Measurements from ENCODE around the gene SEC61A2. TPM values are rescaled to one million over a fixed set of nuclear protein-coding genes. Genes with fewer than 3 reads are reported as not detected.
A peak's percentile ranks its signal among the peaks of the same experiment; 100 is the strongest.

Gene SEC61A2
- total RNA-seq, 1 donor from 2014 or later, result 6.2 TPM

GRCh38 chr10:12195603-12196506 lies 66.4 kb downstream of the SEC61A2 start, which contains the start of the genes CDC123 and NUDT5:
TSS of gene CDC123 (plus strand) at chr10:12196188. CDS start at chr10:12196246, 58 bp downstream.
TSS of gene NUDT5 (minus strand) at chr10:12195891. CDS start at chr10:12186291, 9,600 bp downstream.
- DNase-seq (ENCODE audit: low spot score) (peak; percentile 88), ATAC-seq (peak; percentile 82)

- no peak for DNase-seq (ENCODE audit: low spot score)
Measured at GRCh38 chr10:12196531-12197211, 67.2 kb downstream of the SEC61A2 start.

GRCh38 chr10:12198156-12198555 lies 68.7 kb downstream of the SEC61A2 start:
- ATAC-seq (no peak), DNase-seq (ENCODE audit: low spot score) (no peak)

More at GRCh38 chr10:12196531-12197211, 67.2 kb downstream of the SEC61A2 start:
- no peak for ATAC-seq

GRCh38 chr10:12200850-12201249 lies 71.4 kb downstream of the SEC61A2 start:
- no peak for ATAC-seq
- no peak for DNase-seq (ENCODE audit: low spot score)

- DNase-seq (ENCODE audit: low spot score), result no peak
Measured at GRCh38 chr10:12201543-12201942, 72.1 kb downstream of the SEC61A2 start.

GRCh38 chr10:12202226-12202625 lies 72.7 kb downstream of the SEC61A2 start:
- ATAC-seq, result no peak

More at GRCh38 chr10:12201543-12201942, 72.1 kb downstream of the SEC61A2 start:
- no peak for ATAC-seq

GRCh38 chr10:12205082-12205481 lies 75.6 kb downstream of the SEC61A2 start:
- ATAC-seq, result no peak
- DNase-seq (ENCODE audit: low spot score), result no peak

More at GRCh38 chr10:12202226-12202625, 72.7 kb downstream of the SEC61A2 start:
- DNase-seq (ENCODE audit: low spot score), result no peak

GRCh38 chr10:12207114-12207513 lies 77.6 kb downstream of the SEC61A2 start:
- DNase-seq (ENCODE audit: low spot score) (no peak), ATAC-seq (no peak)

- ATAC-seq, result no peak
- no peak for DNase-seq (ENCODE audit: low spot score)
Measured at GRCh38 chr10:12208460-12208859, 79.0 kb downstream of the SEC61A2 start.

- ATAC-seq, result no peak
- no peak for DNase-seq (ENCODE audit: low spot score)
Measured at GRCh38 chr10:12212454-12212853, 83.0 kb downstream of the SEC61A2 start.

GRCh38 chr10:12213621-12214020 lies 84.1 kb downstream of the SEC61A2 start:
- no peak for ATAC-seq
- DNase-seq (ENCODE audit: low spot score), result no peak

GRCh38 chr10:12214093-12214492 lies 84.6 kb downstream of the SEC61A2 start:
- ATAC-seq (no peak), DNase-seq (ENCODE audit: low spot score) (no peak)

GRCh38 chr10:12214763-12215218 lies 85.3 kb downstream of the SEC61A2 start:
- ATAC-seq (peak; percentile 77), DNase-seq (ENCODE audit: low spot score) (no peak)

Other genes with a start within 250 kb of the SEC61A2 start
- gene UPF2, start 86.9 kb upstream of the SEC61A2 start, total RNA-seq, result 9.3 TPM
- 171 TPM for gene DHTKD1, start 60.7 kb upstream of the SEC61A2 start, total RNA-seq
- gene NUDT5, start 66.2 kb downstream of the SEC61A2 start, total RNA-seq, result 57.9 TPM
- 23.9 TPM for gene CDC123, start 66.5 kb downstream of the SEC61A2 start, total RNA-seq
- 8.1 TPM for gene CAMK1D, start 219.9 kb downstream of the SEC61A2 start, total RNA-seq

All from left lobe of liver (tissue), 2 donors.